Activated CD4-positive, alpha-beta memory T cell treated with anti-CD3 and anti-CD28 coated beads for 36 hours (primary cell): Measurements from ENCODE around the gene ARL6IP6. TPM values are rescaled to one million over a fixed set of nuclear protein-coding genes. Genes with fewer than 3 reads are reported as not detected.

Source experiments
- CTCF ChIA-PET: fragments of 350-600 bp; sonication (Branson Sonifier 250); formaldehyde crosslinking; loops from one replicate; lab custom pipeline; 2021; ENCODE audit warnings: antibody characterized with exemption, inconsistent platforms; lab: Charles Lee
- POLR2A ChIA-PET: fragments of 350-600 bp; sonication (Branson Sonifier 250); formaldehyde crosslinking; loops from one replicate; lab custom pipeline; 2021; ENCODE audit warnings: antibody characterized with exemption; lab: Charles Lee
- DNase-seq: peaks from one replicate; pipeline ENCODE4 v3.0.0-alpha.2; 2020
- H3K27ac Mint-ChIP-seq: one replicate; pipeline ENCODE4 v1.8.0; 2021; ENCODE audit warnings: mixed read lengths
- H3K27me3 Mint-ChIP-seq: one replicate; pipeline ENCODE4 v1.8.0; 2021; ENCODE audit warnings: mixed read lengths
- H3K36me3 Mint-ChIP-seq: one replicate; pipeline ENCODE4 v1.8.0; 2021; ENCODE audit warnings: mixed read lengths
- H3K4me1 Mint-ChIP-seq: one replicate; pipeline ENCODE4 v1.8.0; 2021; ENCODE audit warnings: low read depth, mixed read lengths
- H3K4me3 Mint-ChIP-seq: one replicate; pipeline ENCODE4 v1.8.0; 2021; ENCODE audit warnings: mild to moderate bottlenecking, mixed read lengths
- H3K9me3 Mint-ChIP-seq: one replicate; pipeline ENCODE4 v1.8.0; 2021; ENCODE audit warnings: mixed read lengths
- intact Hi-C: fragments of 100-400 bp; cut with micrococcal nuclease; formaldehyde crosslinking; loops from one replicate; pipeline ENCODE4 v1.15.1; 2023
- total RNA-seq, 2 experiments: library from RNA; stranded (reverse); gene quantifications; one replicate each; pipeline ENCODE4 v1.2.3, GENCODE V29; 2021

The ARL6IP6 gene
- total RNA-seq, 2 experiments from 2014 or later: 27.9 to 29.1 TPM

- ChIA-PET POLR2A (interaction anchor here (1.2 kb wide), 1 partner anchor 13 kb away, joined by 3 read pairs; no protein-coding TSS in a partner anchor), CTCF (no interaction called here)
- H3K27ac Mint-ChIP-seq: peak overlapping the region; percentile 20
- no peak for DNase-seq
- H3K36me3 Mint-ChIP-seq: peaks cover 38% of the 10 kb centered on the region
- peaks cover 13% of the 10 kb centered on the region for H3K9me3 Mint-ChIP-seq
- H3K27me3 Mint-ChIP-seq: no peaks in the 10 kb centered on the region
- intact Hi-C loops: no loop called here
- H3K4me3 Mint-ChIP-seq: no peak overlapping the region
- H3K4me1 Mint-ChIP-seq: peaks cover 50% of the 10 kb centered on the region
Measured at GRCh38 chr2:152701198-152701597, 17.2 kb upstream of the ARL6IP6 start.

GRCh38 chr2:152706477-152707021, 11.9 kb upstream of the ARL6IP6 start:
- no peak overlapping the region for H3K4me3 Mint-ChIP-seq
- intact Hi-C loops: no loop called here
- no peak for DNase-seq
- peaks cover 62% of the 10 kb centered on the region for H3K36me3 Mint-ChIP-seq
- peaks cover 7% of the 10 kb centered on the region for H3K9me3 Mint-ChIP-seq
- no peaks in the 10 kb centered on the region for H3K27me3 Mint-ChIP-seq
- ChIA-PET POLR2A (interaction anchor here (1.8 kb wide), 1 partner anchor 10 kb away, joined by 4 read pairs; the partner anchor contains the start of gene PRPF40A), CTCF (interaction anchor here (0.8 kb wide), 1 partner anchor 9 kb away, joined by 3 read pairs; no protein-coding TSS in a partner anchor)
- no peak overlapping the region for H3K27ac Mint-ChIP-seq
- H3K4me1 Mint-ChIP-seq: peaks cover 62% of the 10 kb centered on the region

GRCh38 chr2:152708742-152709141, 9.7 kb upstream of the ARL6IP6 start:
- intact Hi-C loops: no loop called here

GRCh38 chr2:152710713-152711112, 7.7 kb upstream of the ARL6IP6 start:
- intact Hi-C loops: no loop called here
- H3K4me1 Mint-ChIP-seq: peaks cover 65% of the 10 kb centered on the region
- no peak overlapping the region for H3K4me3 Mint-ChIP-seq
- ChIA-PET POLR2A (no interaction called here), CTCF (interaction anchor here (1.0 kb wide), 1 partner anchor 555 kb away, joined by 3 read pairs; no protein-coding TSS in a partner anchor)
- no peak for DNase-seq
- no peak overlapping the region for H3K27ac Mint-ChIP-seq
- no peaks in the 10 kb centered on the region for H3K27me3 Mint-ChIP-seq
- peaks cover 61% of the 10 kb centered on the region for H3K36me3 Mint-ChIP-seq
- no peaks in the 10 kb centered on the region for H3K9me3 Mint-ChIP-seq

More at GRCh38 chr2:152708742-152709141, 9.7 kb upstream of the ARL6IP6 start:
- no peak overlapping the region for H3K27ac Mint-ChIP-seq
- H3K4me3 Mint-ChIP-seq: no peak overlapping the region
- H3K4me1 Mint-ChIP-seq: peaks cover 59% of the 10 kb centered on the region
- peaks cover 55% of the 10 kb centered on the region for H3K36me3 Mint-ChIP-seq
- H3K9me3 Mint-ChIP-seq: no peaks in the 10 kb centered on the region
- no peak for DNase-seq
- ChIA-PET POLR2A (no interaction called here), CTCF (no interaction called here)
- H3K27me3 Mint-ChIP-seq: no peaks in the 10 kb centered on the region

- intact Hi-C loops: loop anchor here (5.0 kb wide), 2 partner anchors 38 to 1428 kb away; partner anchors contain the start of gene NMI
- no peaks in the 10 kb centered on the region for H3K9me3 Mint-ChIP-seq
- no peaks in the 10 kb centered on the region for H3K27me3 Mint-ChIP-seq
- peak overlapping the region; percentile 23 for H3K4me3 Mint-ChIP-seq
- ChIA-PET POLR2A (interaction anchor here (1.2 to 3.4 kb wide), 2 partner anchors 15 to 21 kb away, joined by 3 to 32 read pairs; no protein-coding TSS in a partner anchor), CTCF (interaction anchor here (1.4 to 2.9 kb wide), 5 partner anchors 8 to 38 kb away, joined by 3 to 10 read pairs (median 4); no protein-coding TSS in a partner anchor)
- H3K36me3 Mint-ChIP-seq: peaks cover 55% of the 10 kb centered on the region
- peaks cover 61% of the 10 kb centered on the region for H3K4me1 Mint-ChIP-seq
- no peak overlapping the region for H3K27ac Mint-ChIP-seq
- no peak for DNase-seq
Measured at GRCh38 chr2:152715112-152715511, 3.3 kb upstream of the ARL6IP6 start.

- intact Hi-C loops: loop anchor here (5.0 kb wide), 2 partner anchors 39 to 1429 kb away; partner anchors contain the start of gene NMI
- Mint-ChIP-seq H3K36me3 (peaks cover 51% of the 10 kb centered on the region), H3K4me3 (peak overlapping the region; percentile 100), H3K4me1 (peaks cover 62% of the 10 kb centered on the region), H3K9me3 (no peaks in the 10 kb centered on the region), H3K27ac (peak overlapping the region; percentile 100), H3K27me3 (no peaks in the 10 kb centered on the region)
- CTCF ChIA-PET: interaction anchor here (0.8 to 2.9 kb wide), 8 partner anchors 9 to 539 kb away, joined by 3 to 10 read pairs (median 4); no protein-coding TSS in a partner anchor
- POLR2A ChIA-PET: interaction anchor here (1.3 to 3.4 kb wide), 4 partner anchors 10 to 22 kb away, joined by 4 to 32 read pairs (median 8); no protein-coding TSS in a partner anchor
- DNase-seq: peak; percentile 48
Measured at GRCh38 chr2:152715854-152716428, 2.5 kb upstream of the ARL6IP6 start.

GRCh38 chr2:152716805-152717227, 1.6 kb upstream of the ARL6IP6 start:
- intact Hi-C loops: loop anchor here (1.0 to 5.0 kb wide), 3 partner anchors 23 to 1430 kb away; partner anchors contain the start of gene NMI
- H3K36me3 Mint-ChIP-seq: peaks cover 47% of the 10 kb centered on the region
- POLR2A ChIA-PET: interaction anchor here (0.6 to 3.4 kb wide), 9 partner anchors 11 to 1495 kb away, joined by 3 to 32 read pairs (median 4); partner anchors contain the start of gene ARL5A

GRCh38 chr2:152717228-152718075, 968 bp upstream of the ARL6IP6 start, which contains the start of gene PRPF40A:
Gene PRPF40A (minus strand): TSS chr2:152717461. CDS start chr2:152717439, 22 bp downstream.
- Mint-ChIP-seq H3K27me3 (no peaks in the 10 kb centered on the region), H3K9me3 (no peaks in the 10 kb centered on the region), H3K4me3 (peak within 1 kb of the TSS; percentile 100), H3K36me3 (peaks cover 41% of the 10 kb centered on the region), H3K4me1 (peaks cover 61% of the 10 kb centered on the region), H3K27ac (peak within 1 kb of the TSS; percentile 100)
- DNase-seq: peak; percentile 99
- CTCF ChIA-PET: interaction anchor here (0.7 to 2.9 kb wide), 4 partner anchors 24 to 208 kb away, joined by 3 to 10 read pairs (median 6); no protein-coding TSS in a partner anchor
- POLR2A ChIA-PET: interaction anchor here (0.8 to 3.4 kb wide), 9 partner anchors 12 to 889 kb away, joined by 3 to 32 read pairs (median 4); partner anchors contain the start of gene ARL5A
- intact Hi-C loops: loop anchor here (1.0 to 5.0 kb wide), 6 partner anchors 23 to 1430 kb away; partner anchors contain the start of genes ARL5A, NMI and STAM2

More at GRCh38 chr2:152716805-152717227, 1.6 kb upstream of the ARL6IP6 start:
- Mint-ChIP-seq H3K4me1 (peaks cover 62% of the 10 kb centered on the region), H3K27me3 (no peaks in the 10 kb centered on the region), H3K9me3 (no peaks in the 10 kb centered on the region), H3K27ac (peak overlapping the region; percentile 100), H3K4me3 (peak overlapping the region; percentile 100)
- DNase-seq: peak; percentile 43
- CTCF ChIA-PET: interaction anchor here (1.2 to 2.9 kb wide), 5 partner anchors 13 to 143 kb away, joined by 3 to 10 read pairs (median 6); no protein-coding TSS in a partner anchor

GRCh38 chr2:152718909-152719645, 657 bp downstream of the ARL6IP6 start:
- H3K4me1 Mint-ChIP-seq: peaks cover 62% of the 10 kb centered on the region
- intact Hi-C loops: loop anchor here (1.0 to 5.0 kb wide), 5 partner anchors 21 to 1432 kb away; partner anchors contain the start of genes ARL5A, NMI and STAM2
- no peak for DNase-seq
- ChIA-PET CTCF (no interaction called here), POLR2A (no interaction called here)
- peaks cover 32% of the 10 kb centered on the region for H3K36me3 Mint-ChIP-seq
- no peaks in the 10 kb centered on the region for H3K9me3 Mint-ChIP-seq
- peak overlapping the region; percentile 100 for H3K27ac Mint-ChIP-seq
- H3K4me3 Mint-ChIP-seq: peak overlapping the region; percentile 100
- no peaks in the 10 kb centered on the region for H3K27me3 Mint-ChIP-seq

GRCh38 chr2:152720794-152721193, 2.4 kb downstream of the ARL6IP6 start:
- H3K4me3 Mint-ChIP-seq: no peak overlapping the region
- H3K9me3 Mint-ChIP-seq: no peaks in the 10 kb centered on the region
- no peak for DNase-seq
- no peaks in the 10 kb centered on the region for H3K27me3 Mint-ChIP-seq
- H3K27ac Mint-ChIP-seq: no peak overlapping the region
- H3K36me3 Mint-ChIP-seq: peaks cover 24% of the 10 kb centered on the region
- intact Hi-C loops: no loop called here
- H3K4me1 Mint-ChIP-seq: peaks cover 53% of the 10 kb centered on the region
- CTCF ChIA-PET: interaction anchor here (1.0 kb wide), 1 partner anchor 20 kb away, joined by 3 read pairs; no protein-coding TSS in a partner anchor
- POLR2A ChIA-PET: no interaction called here
